ENCODE measurements around the gene PHACTR1.

- TF ChIP-seq CTCF (IDR thresholded peaks at IDR 0.05; ENCODE audit: insufficient read depth, low read length) (no peak), POLR2AphosphoS5 (IDR thresholded peaks at IDR 0.05; ENCODE audit: low read depth) (no peak)
Measured at GRCh38 chr6:13262302-13263230, 546.0 kb downstream of the PHACTR1 start.
